Measurements from ENCODE around the gene ATP8B1.

The ATP8B1 gene

DNA sequence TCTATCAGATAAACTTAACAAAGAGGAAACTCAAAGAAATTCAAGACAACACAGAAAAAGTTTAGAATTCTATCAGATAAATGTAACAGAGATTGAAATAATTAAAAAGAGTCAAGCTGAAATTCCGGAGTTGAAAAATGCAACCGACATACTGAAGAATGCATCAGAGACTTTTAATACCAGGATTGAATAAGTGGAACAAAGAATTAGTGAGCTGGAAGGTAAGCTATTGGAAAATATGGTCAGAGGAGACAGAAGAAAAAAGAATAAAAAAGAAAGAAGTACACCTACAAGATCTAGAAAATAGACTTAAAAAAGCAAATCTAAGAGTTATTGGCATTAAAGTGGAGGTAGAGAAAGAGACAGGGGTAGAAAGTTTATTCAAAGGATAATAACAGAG is 88.0 kb downstream of the ATP8B1 start:
- no peak for DNase-seq

DNA sequence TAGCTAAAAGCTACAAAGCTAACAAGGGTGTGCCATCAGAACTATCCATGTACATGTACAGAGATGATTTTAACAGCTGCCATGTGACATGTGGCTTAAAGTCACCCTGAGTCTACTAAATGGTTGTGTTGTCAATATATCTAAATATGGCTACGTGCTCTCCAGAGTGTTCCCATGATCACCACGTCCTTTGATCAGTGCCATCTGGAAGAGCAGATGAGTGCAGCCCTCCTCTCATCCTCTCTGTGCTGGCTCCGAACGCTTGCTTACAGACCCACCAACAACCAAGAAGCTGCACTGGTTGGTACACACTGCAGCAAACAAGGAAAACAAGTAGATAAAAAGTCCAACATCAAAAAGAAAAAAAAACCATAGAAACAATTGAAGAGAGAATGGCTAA is 92.9 kb downstream of the ATP8B1 start:
- no peak for DNase-seq

DNA sequence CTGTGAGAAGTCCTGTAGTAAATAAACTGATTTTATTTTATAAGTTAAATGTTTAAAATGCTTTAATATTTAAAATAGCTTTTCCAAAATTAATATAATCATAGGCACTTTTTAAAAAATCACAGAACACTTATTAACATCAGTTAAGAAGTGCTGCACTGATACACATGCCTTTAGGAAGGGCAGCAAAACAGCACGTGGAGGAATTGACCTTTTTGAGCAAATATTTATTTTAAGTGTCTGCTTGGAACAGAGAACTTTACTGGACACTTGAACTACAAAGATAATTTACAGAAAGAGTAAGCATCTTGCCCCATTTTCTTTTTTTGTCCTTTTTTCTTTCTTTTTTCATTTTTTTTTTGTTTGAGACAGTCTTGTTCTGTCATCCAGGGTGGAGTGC is 93.8 kb downstream of the ATP8B1 start:
- no peak for DNase-seq

DNA sequence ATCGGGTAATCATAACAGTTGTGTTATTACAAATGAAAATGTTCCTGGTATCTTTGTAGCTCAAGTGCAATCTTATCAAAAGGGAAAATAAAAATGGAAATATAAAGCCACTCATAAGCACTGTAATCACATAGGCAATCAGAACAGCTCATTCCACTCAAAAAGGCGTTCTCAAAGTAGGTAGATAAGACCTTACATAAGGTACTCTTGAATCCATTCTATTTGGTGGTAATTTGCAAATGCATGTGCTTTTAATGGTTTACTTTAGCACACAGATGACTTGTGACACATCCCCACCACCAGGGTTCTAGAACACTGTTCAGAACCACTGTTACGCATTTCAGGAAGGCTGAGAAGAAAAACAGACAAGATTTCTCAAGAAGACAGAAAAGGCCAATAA is 94.8 kb downstream of the ATP8B1 start:
- no peak for DNase-seq

DNA sequence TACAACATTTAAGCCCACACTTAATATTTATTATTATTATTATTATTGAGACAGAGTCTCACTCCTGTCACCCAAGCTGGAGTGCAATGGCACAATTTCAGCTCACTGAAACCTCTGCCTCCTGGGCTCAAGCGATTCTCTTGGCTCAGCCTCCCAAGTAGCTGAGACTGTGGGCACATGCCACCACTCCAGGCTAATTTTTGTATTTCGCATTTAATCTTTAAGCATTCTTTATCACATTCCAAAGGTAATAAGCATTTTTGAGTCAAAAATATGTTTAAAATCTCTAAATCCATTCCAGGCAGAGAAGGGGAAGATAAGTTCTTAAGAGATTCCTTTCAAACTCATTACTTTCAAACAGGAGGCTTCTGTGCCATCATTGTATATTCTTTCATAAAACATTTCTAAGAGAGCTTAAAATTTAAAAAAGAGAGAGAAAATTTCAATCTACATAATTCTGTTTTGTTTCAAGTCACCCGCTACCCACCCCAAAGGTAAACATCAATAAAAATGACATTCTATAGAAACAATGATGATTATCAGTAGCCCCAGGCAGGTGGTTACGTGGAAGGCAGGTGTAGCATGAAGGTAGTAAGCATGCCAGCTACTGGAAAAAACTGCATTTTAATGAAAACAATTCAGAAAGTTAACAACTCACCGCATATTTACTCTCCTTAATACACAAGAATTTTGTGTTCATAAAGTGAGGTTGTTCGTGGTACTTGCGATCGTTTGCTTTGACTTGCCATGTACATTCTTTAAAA is 97.1 kb downstream of the ATP8B1 start:
- no peak for DNase-seq

DNA sequence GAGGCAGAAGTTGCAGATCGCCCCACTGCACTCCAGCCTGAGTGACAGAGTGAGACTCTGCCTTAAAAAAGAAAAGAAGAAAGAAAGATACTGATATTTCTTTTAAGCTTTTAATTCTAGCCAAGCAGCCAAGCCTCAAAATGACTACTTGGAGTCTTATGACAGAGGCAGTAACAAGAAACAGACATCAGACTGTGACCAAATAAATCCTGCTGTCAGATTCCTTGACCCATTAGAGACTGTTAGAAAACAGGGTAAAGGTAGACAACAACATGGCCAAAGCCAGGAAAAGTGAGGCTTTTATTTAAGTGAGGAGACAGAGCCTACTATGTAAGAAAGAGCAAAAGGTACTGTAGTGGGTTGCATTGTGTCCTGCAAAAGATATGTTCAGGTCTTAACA is 98.1 kb downstream of the ATP8B1 start:
- DNase-seq: no peak

DNA sequence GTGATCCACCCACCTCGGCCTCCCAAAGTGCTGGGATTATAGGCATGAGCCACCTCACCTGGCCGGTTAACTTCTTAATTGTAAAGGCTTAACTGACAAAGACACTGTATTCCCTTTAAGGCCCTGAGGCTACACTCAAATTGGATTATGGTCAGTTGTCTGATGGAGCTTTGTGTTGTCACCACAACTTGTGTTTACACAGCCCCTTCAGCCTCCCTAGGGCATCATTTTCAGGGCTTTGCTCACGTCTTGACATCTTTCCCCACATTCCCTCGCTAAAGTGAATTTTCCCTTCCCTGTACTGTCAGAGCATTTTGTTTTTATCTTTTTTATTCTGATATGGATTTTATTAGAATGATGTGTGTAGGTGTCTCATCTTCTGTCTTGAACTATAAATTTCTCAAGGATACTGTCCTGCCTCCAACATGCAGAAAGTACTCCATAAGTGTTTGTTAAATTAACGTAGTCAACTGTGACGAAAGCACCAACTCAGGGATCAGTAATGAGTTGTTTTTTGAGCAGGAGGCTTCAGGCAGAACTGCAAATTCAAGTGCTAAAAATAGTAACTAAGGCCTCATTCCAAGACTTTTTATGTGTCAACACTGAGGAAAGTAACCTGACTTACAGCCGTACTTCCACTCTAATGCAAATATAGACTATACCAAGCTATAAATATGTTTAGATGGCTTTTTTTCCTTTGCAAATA is 104.4 kb downstream of the ATP8B1 start:
- no peak for DNase-seq

DNA sequence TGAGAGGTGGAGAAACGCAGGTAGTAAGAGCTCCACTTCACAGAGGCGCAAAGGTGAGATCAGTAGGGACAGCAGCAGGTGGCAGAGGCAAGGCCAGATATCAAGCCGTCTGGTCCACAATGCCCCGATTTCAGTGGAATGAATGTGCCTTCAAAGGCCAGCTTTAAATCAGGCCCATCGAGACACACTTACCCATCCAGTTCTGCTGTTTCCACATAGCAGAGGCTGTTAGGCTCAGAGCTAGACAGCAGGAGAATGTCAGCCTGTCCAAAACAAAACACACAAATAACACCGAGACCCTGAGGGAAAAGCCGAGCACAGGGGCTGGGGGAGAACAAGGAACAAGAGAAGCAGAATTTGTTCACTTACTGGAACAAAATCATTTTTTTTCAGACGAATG is 105.7 kb downstream of the ATP8B1 start:
- DNase-seq: no peak

DNA sequence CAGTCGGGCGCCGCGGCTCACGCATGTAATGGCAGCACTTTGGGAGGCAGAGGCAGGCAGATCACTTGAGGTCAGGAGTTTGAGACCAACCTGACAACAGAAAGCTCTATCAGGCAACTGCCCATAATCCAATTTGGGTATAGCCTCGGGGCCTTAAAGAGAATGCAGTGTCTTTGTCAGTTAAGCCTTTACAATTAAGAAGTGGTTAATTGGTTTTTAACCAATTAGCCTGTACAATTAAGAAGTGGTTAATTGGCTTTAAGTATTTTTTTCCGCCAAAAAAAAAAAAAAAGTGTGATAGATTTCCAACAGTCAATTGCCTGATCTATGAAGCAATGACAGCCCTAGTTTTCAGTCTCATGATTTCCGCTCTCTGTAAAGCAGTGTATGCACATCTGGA is 106.8 kb downstream of the ATP8B1 start:
- DNase-seq: no peak

DNA sequence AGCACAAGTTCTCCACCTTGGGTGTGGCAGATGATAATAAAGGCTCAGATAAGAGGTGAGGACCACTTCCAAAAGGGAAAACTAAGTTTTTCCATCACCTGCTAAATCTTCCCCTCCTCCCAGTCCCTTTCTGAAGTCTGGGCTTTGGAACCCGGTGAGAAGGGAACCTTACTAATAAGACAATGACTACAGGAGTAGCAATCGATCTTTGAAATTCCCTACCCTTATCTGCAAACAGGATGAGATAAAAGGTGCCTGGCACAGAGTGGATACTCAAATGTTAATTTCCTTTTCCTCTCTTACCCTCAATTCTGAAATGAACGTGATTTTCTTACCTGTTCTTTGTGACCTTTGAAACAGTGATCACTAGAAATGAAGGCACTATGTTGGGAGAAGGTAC is 111.8 kb downstream of the ATP8B1 start:
- DNase-seq: no peak

DNA sequence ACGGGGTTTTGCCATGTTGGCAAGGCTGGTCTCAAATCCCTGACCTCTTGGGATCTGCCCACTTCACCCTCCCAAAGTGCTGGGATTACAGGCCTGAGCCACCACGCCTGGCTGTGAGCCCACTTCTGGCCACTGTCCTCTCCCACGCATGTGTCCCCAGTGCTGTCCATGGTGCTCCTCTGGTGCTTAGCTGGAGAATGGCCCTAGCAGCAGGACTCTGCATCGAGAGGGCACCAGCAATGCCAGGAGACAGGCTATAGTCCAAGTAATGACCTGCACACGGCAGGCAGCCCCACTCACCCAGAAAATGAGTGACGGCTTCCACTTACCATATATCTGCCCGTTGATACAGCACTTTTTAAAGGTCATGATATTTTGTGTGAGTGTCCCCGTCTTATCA is 115.1 kb downstream of the ATP8B1 start:
- DNase-seq: no peak

DNA sequence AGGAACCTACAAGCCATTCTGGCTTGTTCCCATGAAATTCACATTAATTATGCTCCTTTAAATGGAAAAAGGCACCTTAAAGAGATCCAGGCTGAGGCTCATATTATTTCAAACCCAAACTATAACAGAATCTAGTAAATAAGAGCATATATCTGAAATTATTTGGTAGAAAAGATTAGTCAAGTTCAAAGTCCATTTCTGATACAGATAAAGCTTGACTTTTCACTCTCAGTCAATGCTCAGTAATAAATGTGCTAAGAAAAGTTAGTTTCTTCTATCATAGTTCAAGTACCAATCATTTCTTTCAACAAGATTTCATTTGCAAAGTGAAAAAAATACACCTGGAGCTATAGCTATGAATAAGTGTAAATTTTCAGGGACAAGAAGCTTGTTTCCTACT is 119.6 kb downstream of the ATP8B1 start:
- DNase-seq: no peak

DNA sequence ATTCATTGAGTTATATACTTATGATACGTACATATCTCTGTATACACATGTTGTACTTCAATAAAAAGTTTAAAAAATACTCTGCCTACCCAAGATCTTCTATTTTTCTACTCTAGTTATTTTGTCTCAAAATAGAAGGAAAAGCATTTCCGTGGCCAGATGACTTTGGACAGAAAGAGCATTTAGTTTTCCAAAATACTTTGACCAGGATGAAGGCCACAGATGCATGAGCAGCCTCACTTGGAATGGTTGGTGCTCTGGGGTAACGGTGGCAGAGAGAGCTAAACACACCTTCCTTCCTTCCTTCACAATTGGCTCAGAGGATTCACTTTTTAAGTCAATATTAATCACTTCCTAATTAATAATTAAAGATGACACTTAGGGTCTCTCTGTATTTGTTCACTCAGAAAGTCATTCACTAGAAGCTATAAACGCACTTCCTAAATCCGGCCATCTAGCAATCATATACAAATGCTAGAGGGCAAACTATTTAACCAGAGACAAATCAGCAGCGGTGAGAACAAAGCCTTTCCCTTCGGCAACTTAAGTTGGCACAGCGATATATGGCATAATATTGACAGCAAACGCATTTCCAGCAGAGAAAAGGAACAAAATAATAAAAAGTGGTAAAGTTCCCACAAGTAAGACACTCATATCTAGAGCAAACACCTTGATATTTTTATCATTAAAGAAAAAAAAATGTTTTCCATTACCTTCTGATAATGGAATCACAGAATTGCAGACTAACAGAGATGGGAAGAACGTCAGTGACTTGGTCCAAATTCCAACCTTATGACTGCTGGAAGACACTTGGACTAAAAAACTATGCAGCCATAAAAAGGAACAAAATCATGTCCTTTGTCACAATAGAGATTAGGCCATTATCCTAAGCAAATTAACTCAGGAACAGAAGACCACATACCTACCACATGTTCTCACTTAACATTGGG is 125.6 kb downstream of the ATP8B1 start:
- no peak for DNase-seq

DNA sequence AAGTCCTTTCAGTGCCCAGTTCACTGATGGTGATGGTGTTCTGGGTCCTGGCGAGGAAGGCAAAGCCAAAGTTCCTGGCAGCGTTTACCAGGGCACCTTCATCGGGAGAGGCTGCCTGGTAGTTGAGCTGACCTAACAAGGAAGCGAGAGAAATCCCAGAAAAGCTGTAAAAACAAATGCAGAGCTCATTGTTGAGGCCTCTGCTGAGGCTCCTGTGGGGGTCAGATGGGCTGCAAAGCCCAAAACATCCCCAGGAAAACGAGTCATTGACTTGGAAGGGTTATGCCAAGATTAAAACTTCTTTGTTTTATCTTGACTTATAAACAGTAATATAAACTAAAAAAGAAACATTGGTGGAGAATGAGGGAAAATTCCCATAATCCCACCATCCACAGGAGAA is 128.2 kb downstream of the ATP8B1 start:
- DNase-seq: no peak

DNA sequence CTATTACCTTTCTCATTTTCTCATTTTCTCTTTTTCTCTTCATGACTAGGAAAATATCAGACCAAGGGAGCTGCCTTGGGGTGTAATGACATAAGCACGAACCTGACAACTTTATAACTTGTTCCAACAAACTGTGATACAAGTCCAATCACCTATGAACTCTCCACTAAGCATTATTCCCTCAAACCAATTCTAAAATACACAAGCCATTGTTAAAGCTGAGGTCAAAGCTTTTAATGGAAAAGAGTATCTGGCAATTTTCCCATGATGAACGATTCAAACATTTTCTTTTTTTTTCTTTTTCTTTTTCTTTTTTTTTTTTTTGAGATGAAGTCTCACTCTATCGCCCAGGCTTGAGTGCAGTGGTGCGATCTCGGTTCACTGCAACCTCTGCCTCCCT is 133.1 kb downstream of the ATP8B1 start:
- no peak for DNase-seq

DNA sequence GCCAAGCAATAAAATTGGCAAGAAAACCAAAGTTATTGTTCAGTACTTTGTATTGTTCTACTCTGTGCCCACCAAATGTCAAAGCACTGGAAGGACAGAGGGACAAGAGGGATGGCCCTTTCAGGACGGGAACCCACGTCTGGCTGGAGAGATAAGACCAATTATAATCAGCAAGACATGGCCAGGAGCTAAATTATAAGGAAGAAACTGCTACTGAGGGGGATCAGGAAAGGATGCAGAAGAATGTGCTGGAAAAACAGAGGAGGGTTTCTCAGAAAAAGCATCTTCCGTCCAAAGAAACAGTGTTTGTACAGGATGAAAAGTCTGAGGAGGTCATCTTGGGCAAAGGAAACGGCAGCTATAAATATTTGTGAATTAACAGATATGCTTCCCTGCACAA is 135.1 kb downstream of the ATP8B1 start:
- no peak for DNase-seq

DNA sequence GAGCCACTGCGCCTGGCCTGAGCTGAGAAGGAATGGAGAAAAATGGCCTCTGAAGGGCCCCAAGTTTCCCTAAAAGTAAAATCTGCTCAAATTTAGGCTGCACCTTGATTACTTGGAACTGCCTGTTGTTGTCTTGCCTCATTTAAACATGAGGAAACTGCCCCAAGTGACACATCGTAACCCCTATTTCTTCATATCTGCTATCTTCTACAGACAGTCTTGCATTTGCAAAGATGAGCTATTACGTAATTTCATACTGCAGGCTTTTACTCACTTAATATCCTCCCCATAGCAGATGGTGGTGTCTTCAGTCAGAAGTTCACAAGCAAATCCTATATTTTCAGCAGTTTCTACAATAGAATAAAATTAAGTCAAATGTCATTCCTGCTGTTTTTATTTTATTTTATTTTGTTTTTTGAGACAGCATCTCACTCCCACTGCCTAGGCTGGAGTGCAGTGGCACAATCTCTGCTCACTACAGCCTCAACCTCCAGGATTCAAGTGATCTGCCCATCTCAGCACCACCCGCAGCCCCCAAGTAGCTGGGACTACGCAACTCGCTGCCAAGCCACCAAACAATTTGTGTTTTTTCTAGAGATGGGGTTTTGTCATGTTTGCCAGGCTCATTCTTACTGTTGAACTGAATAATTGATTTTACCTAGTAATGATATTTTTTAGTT is 136.2 kb downstream of the ATP8B1 start:
- no peak for DNase-seq

DNA sequence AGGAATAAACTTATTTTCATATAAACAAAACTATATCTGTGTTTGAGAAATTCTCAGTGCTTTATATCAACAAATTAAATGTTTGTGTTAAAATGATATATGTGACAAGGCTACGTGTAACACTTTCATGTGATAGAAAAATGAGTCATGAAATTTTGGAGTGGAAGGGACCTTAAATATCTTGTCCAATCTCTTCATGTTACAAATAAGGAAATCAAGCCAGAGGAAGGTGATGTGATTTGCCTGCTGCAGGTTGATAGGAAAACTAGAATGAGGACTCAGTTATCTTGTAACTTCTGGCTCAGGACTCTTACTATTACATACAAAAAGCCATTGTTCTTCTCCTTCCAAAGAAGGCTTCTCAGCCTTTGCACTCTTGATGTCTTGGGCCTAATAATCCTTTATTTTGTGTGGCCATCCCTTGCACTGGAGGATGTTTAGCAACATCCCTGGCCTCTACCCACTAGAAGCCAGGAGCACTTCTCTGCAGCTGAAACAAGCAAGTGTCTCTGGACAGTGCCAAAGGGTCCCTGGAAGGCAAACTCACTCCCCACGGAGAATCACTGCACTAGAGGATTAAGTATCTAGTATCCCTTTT is 138.4 kb downstream of the ATP8B1 start:
- DNase-seq: no peak

DNA sequence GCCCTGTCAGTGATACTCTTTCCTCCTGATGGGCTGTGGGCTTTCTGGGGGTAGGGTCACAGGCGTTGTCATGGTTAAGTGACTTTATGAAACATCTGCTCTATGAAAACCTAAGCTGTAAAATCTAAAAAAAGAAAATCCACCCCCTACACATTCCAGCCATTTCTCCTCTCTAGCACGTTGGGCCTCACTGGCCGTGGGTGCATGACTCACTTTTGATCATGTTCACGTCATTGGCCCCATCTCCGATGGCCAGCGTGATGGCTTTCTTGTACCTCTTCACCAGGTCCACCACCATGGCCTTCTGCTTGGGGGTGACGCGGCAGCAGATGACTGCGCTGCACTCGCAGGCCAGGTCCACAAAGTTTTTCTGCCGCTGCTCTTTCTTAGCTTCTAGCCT is 142.2 kb downstream of the ATP8B1 start:
- no peak for DNase-seq

DNA sequence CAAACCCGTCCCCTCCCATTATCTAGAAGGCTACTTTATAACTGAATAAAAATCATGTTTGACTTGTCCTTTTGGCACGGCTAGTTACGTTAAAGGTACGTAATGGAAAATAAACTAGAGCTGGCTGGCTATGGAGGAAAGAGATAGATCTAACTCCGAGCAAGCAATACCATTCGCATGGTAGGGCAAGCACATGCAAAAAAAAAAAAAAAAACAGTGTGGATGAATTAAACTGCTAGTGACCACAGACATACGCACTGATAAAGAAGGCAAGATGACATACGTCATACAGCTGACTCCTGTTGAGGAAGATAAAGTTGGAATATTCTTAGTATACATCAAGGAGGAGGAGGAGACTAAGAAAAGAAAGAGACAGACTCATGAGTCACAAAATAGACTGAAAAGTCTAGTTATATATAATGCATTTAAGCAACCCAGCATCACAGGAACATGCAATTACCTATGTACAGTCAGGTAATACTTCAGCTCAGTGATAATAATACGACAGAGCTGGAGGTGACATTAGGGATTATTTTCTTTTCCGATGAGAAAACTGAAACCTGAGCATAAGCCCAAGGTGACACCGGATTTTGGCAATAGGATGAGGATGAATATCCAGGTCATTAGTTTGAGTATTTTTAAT is 143.5 kb downstream of the ATP8B1 start:
- DNase-seq: no peak

DNA sequence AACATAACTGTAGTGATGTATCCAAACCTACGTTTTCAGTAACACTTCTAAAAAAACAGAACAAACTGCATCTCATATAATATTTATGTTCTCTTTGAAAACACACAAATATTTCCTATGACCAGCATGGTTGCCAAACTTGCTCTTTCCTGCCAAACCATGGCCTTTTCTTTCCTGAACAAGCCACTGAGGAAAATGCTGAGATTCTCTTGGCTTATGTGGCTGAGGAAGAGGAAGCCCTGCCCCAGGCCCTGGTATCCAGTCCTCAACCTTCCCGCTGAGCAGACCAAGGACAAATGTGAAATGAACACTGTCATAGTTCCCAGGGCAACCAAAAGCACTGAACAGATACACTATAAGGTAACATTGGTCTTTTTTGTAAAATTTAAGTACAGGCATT is 145.6 kb downstream of the ATP8B1 start:
- DNase-seq: no peak

DNA sequence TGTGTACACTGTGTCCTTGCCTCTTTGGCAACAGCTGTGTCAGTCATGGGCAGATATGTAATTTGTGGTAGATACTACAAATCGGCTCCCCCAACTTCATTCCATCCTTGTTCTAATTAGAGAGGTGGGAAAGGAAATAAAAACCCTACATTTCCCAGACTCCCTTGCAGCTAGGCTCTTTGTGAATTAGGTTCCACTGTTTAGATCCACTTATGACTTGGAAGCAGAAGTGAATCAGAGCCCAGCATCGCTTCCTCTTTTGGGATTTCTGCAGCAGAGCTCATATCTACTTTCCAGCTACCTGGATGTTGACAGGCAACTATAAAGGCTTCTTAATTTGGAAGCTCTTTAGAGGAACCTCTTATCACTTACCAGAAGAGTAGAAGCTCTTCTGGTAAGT is 147.4 kb downstream of the ATP8B1 start:
- DNase-seq: no peak
